Upper lobe of left lung (tissue), 6 donors: ENCODE data around the gene MBOAT7. TPM values are rescaled to one million over a fixed set of nuclear protein-coding genes. Genes with fewer than 3 reads are reported as not detected.
"Not testable (repeated sequence)": the region's sequence is repeated elsewhere in the genome, so short reads cannot be mapped to it uniquely, and the experiment has no call there.

Experiments used
- ATAC-seq, 2 donors: fragments of 200-7000 bp; cut with Tn5 transposase; one replicate each; pipeline ENCODE4 v1.9.1; 2022; ENCODE audit warnings: mild to moderate bottlenecking in 2 of 2, moderate library complexity in 2 of 2; ENCODE audit not compliant: low FRiP score in 2 of 2
- DNase-seq, 2 donors: peaks; one replicate each; pipeline ENCODE4 v3.0.0-alpha.2; 2019 to 2020
- H3K27ac ChIP-seq, 4 donors: fragments of 200-600 bp; sonication (generic); one replicate each; pipeline ENCODE4 v1.5.1; 2016 to 2019
- H3K27me3 ChIP-seq, 4 donors: fragments of 200-600 bp; sonication (generic); one replicate each; pipeline ENCODE4 v1.5.1; 2017 to 2019
- H3K36me3 ChIP-seq, 4 donors: fragments of 200-600 bp; sonication (generic); one replicate each; pipeline ENCODE4 v1.5.1; 2016 to 2019
- H3K4me1 ChIP-seq, 4 donors: fragments of 200-600 bp; sonication (generic); one replicate each; pipeline ENCODE4 v1.5.1; 2018 to 2019
- H3K4me3 ChIP-seq, 4 donors: fragments of 200-600 bp; sonication (generic); one replicate each; pipeline ENCODE4 v1.5.1; 2017 to 2019; ENCODE audit warnings: mild to moderate bottlenecking in 2 of 4, moderate library complexity in 1 of 4
- H3K9me3 ChIP-seq, 4 donors: fragments of 200-600 bp; sonication (generic); one replicate each; pipeline ENCODE4 v1.5.1; 2018 to 2019
- EP300 ChIP-seq, 4 donors: sonication (generic); formaldehyde crosslinking; IDR thresholded peaks; one replicate each; pipeline ENCODE4 v1.5.1; 2017; ENCODE audit warnings: antibody characterized with exemption in 4 of 4, control low read depth in 2 of 4
- POLR2A ChIP-seq, 4 donors: fragments of 450-650 bp; IDR thresholded peaks; one replicate each; pipeline ENCODE4 v1.5.1; 2016 to 2017; ENCODE audit warnings: antibody characterized with exemption in 4 of 4, mild to moderate bottlenecking in 2 of 4
- POLR2AphosphoS5 ChIP-seq, 2 donors: sonication (generic); formaldehyde crosslinking; IDR thresholded peaks; one replicate each; pipeline ENCODE4 v1.5.1; 2017; ENCODE audit warnings: antibody characterized with exemption in 2 of 2
- WGBS, 2 donors: methylation state at CpG; one replicate each; pipeline ENCODE4 v1.1.5; 2017 to 2018; 5-methylcytosine and 5-hydroxymethylcytosine counted together
- total RNA-seq, 6 donors: library from RNA; depleted of rRNA in 4 of 6; stranded (reverse); fragments of >200 nt in 4 of 6; gene quantifications; one replicate each; pipeline versions ENCODE4 v1.1.0 to v1.2.1, GENCODE V29; 2016 to 2021
- TF ChIP-seq, protein P1 (sequence below), 6 experiments: fragments of 450-650 bp in 4 of 6; fragments of 200-600 bp in 2 of 6; sonication (generic) in 2 of 6; IDR thresholded peaks; one replicate each; pipeline ENCODE4 v1.5.1; 2016 to 2019; ENCODE audit warnings: antibody characterized with exemption in 6 of 6
- donor health status: DM: no; HTN: no; CAD: no; lungs with moderate emphysema.
- donor health status: DM: no; HTN: yes; CAD: no; lungs with severe emphysema.

MBOAT7 gene
- total RNA-seq, 6 donors from 2014 or later, result 43.7 to 121 (median 75.4) TPM

DNA sequence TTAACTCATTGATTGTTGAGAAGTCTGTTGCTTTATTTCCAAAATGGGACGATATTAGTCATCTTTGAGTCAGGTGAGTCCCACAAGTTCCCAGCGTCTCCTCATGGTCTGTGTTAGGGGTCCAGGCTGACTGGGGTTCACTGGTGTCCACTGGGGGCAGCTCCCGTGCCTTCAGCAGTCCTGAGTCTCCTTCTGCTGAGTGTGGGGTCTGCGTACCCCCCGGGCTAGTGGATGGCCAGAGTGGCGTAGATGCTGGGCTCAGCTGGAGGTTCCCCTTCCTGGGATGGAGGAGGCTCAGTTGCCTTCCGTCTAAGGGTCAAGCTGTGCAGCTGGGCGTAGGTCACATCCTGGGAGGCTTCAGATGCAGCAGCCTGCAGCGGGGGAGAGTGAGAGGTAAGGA is 27.5 kb upstream of the MBOAT7 start:
- ATAC-seq, result no peak
- WGBS, 2 donors, result 92 to 93% methylated on average over 3 to 6 of the region's 9 CpGs

DNA sequence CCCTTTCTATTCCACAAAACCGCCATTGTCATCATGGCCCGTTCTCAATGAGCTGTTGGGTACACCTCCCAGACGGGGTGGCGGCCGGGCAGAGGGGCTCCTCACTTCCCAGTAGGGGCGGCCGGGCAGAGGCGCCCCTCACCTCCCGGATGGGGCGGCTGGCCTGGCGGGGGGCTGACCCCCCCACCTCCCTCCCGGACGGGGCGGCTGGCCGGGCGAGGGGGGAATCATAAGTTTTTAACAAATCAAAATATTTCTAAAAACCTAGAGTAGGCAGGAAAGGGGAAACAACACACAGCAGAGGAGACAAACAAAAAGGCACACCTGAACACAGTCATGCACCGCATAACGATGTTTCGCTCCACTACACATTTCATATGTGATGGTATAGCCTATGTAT is 25.4 kb upstream of the MBOAT7 start:
- ATAC-seq, H3K27ac ChIP-seq, H3K4me3 ChIP-seq, H3K9me3 ChIP-seq, H3K27me3 ChIP-seq: not testable (repeated sequence)
- Histone ChIP-seq H3K36me3 (peaks cover 0 to 33% (median 5%) of the 10 kb centered on the region in 4 donors), H3K4me1 (peaks cover 8 to 20% (median 18%) of the 10 kb centered on the region in 4 donors)
- peak in 1 of 2 donors; percentile 67 for DNase-seq
- 91 to 96% methylated on average over 12 to 15 of the region's 19 CpGs for WGBS, 2 donors

More for the DNA sequence above, 27.5 kb upstream of the MBOAT7 start:
- no peak for DNase-seq
- Histone ChIP-seq H3K36me3 (peaks cover 0 to 33% (median 5%) of the 10 kb centered on the region in 4 donors), H3K9me3 (no peaks in the 10 kb centered on the region), H3K4me3 (no peak overlapping the region), H3K27me3 (no peaks in the 10 kb centered on the region), H3K4me1 (peaks cover 0 to 3% (median 0%) of the 10 kb centered on the region in 4 donors), H3K27ac (no peak overlapping the region)
- TF ChIP-seq EP300 (IDR thresholded peaks at IDR 0.05), result no peak
- no peak for TF ChIP-seq POLR2AphosphoS5 (IDR thresholded peaks at IDR 0.05)
- TF ChIP-seq POLR2A (IDR thresholded peaks at IDR 0.05), result no peak
- TF ChIP-seq, protein P1, sequence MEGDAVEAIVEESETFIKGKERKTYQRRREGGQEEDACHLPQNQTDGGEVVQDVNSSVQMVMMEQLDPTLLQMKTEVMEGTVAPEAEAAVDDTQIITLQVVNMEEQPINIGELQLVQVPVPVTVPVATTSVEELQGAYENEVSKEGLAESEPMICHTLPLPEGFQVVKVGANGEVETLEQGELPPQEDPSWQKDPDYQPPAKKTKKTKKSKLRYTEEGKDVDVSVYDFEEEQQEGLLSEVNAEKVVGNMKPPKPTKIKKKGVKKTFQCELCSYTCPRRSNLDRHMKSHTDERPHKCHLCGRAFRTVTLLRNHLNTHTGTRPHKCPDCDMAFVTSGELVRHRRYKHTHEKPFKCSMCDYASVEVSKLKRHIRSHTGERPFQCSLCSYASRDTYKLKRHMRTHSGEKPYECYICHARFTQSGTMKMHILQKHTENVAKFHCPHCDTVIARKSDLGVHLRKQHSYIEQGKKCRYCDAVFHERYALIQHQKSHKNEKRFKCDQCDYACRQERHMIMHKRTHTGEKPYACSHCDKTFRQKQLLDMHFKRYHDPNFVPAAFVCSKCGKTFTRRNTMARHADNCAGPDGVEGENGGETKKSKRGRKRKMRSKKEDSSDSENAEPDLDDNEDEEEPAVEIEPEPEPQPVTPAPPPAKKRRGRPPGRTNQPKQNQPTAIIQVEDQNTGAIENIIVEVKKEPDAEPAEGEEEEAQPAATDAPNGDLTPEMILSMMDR (IDR thresholded peaks at IDR 0.05), result no peak

DNA sequence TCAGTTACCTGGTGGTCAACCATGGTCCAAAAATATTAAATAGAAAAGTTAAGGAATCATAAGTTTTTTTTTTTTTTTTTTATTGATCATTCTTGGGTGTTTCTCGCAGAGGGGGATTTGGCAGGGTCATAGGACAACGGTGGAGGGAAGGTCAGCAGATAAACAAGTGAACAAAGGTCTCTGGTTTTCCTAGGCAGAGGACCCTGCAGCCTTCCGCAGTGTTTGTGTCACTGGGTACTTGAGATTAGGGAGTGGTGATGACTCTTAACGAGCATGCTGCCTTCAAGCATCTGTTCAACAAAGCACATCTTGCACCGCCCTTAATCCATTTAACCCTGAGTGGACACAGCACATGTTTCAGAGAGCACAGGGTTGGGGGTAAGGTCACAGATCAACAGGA is 24.8 kb upstream of the MBOAT7 start:
- H3K9me3 ChIP-seq, ATAC-seq, H3K27ac ChIP-seq, H3K27me3 ChIP-seq, DNase-seq, H3K4me3 ChIP-seq: not testable (repeated sequence)
- H3K36me3 ChIP-seq, result peaks cover 0 to 31% (median 3%) of the 10 kb centered on the region in 4 donors
- H3K4me1 ChIP-seq, result peaks cover 13 to 25% (median 24%) of the 10 kb centered on the region in 4 donors
- WGBS, 2 donors, result 43 to 52% methylated on average over 3 to 4 of the region's 5 CpGs

DNA sequence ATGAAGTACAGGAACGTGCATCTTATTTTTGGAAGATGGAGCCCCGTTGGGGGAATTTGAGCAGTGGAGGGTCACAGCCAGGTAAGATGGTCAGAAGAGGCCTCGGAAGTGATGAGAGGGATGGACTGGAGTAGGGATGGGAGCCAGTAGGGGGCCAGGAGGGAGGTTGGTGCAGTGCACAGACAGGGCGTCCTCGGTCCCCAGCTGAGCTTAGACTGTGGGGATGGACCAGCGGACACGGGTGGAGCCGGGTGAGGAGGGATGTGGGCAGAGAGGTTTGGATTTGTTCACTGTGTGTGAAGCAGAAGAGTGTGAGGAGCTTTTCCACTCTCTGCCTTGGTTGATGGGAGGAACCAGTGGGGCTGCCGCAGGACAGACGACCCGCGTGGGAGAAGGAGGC is 21.9 kb upstream of the MBOAT7 start:
- ATAC-seq (no peak), DNase-seq (no peak)
- peak overlapping the region; percentile 91 to 96 (median 95) for H3K27ac ChIP-seq
- peaks cover 1 to 30% (median 16%) of the 10 kb centered on the region in 4 donors for H3K36me3 ChIP-seq
- H3K4me3 ChIP-seq, result peak overlapping the region in 2 of 4 donors; percentile 2 to 29
- H3K27me3 ChIP-seq, result no peaks in the 10 kb centered on the region
- no peaks in the 10 kb centered on the region for H3K9me3 ChIP-seq
- TF ChIP-seq, protein P1 (IDR thresholded peaks at IDR 0.05), result peak in 1 of 6 experiments; percentile 12
- no peak for TF ChIP-seq POLR2A (IDR thresholded peaks at IDR 0.05)
- 71 to 81% methylated on average over 12 of the region's 12 CpGs for WGBS, 2 donors
- peaks cover 39 to 54% (median 53%) of the 10 kb centered on the region in 4 donors for H3K4me1 ChIP-seq

DNA sequence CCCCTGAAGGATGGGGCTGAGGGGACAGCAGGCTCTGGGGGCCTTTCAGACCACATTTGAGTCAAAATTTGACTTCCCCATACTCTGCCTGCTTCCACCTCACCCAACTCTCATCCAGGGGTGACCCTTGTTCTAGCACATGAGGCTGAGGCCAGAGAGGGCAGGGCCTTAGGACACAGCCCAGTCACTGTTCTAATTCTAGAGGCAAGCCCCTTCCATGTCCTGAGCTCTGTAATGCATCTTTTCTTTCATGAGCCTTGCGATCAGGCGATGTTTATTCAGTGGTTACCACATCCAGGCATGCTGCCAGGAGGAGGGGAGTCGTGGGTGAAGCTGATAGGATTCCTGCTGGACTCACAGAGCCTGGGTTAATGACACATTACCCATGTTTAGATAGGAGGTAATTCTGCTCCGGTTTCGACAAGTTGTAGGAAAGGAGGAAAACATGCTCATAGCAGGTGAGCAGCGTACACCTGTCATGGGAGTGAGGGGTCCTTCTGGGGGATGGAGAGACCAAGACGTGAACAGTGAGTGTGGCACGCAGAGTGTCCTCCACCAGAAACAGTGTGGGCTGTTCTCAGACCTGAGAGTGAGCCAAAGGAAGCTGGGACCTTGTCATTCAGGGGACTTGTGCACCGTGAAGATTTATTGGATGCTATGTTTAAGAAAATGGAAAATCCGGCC is 20.6 kb upstream of the MBOAT7 start:
- peaks cover 48 to 67% (median 65%) of the 10 kb centered on the region in 4 donors for H3K4me1 ChIP-seq
- DNase-seq (peak in 1 of 2 donors; percentile 95), ATAC-seq (peak; percentile 74 to 88)
- H3K27ac ChIP-seq, result peak overlapping the region; percentile 91 to 96 (median 95)
- H3K36me3 ChIP-seq, result peaks cover 3 to 39% (median 29%) of the 10 kb centered on the region in 4 donors
- H3K4me3 ChIP-seq, result peak overlapping the region in 3 of 4 donors; percentile 12 to 29 (median 17)
- H3K9me3 ChIP-seq, result no peaks in the 10 kb centered on the region
- TF ChIP-seq POLR2AphosphoS5 (IDR thresholded peaks at IDR 0.05) (peak; percentile 84 to 88), POLR2A (IDR thresholded peaks at IDR 0.05) (peak in 2 of 4 donors; percentile 45 to 79), EP300 (IDR thresholded peaks at IDR 0.05) (peak in 2 of 4 donors; percentile 76 to 96)
- TF ChIP-seq, protein P1 (IDR thresholded peaks at IDR 0.05), result no peak
- whole genome bisulfite sequencing, 2 donors, result 10 to 23% methylated on average over 10 of the region's 10 CpGs
- H3K27me3 ChIP-seq, result no peaks in the 10 kb centered on the region
